Activated gamma-delta T cell treated with Interleukin-2 at 50 U/mL for 16 hours (primary cell): ENCODE measurements around the gene KL.

Source experiments
- DNase-seq: peaks from one replicate; pipeline ENCODE4 v3.0.0-alpha.2; 2020

Gene KL

GRCh38 chr13:33115274-33115673 is 99.1 kb downstream of the KL start:
- DNase-seq: no peak
